PC-9 (cell line): ENCODE measurements around the gene SLC51B.

ENCODE experiments used
- CTCF ChIP-seq: fragments of 200-600 bp; sonication (generic); conservative IDR thresholded peaks from 2 replicates; pipeline ENCODE4 v1.6.1; 2017; ENCODE audit warnings: mixed run types, antibody characterized with exemption, mild to moderate bottlenecking, moderate library complexity
- EZH2 ChIP-seq: fragments of 200-600 bp; sonication (generic); IDR thresholded peaks from 2 replicates; pipeline ENCODE4 v1.8.0; 2017; ENCODE audit warnings: antibody characterized with exemption, low read depth

DNA sequence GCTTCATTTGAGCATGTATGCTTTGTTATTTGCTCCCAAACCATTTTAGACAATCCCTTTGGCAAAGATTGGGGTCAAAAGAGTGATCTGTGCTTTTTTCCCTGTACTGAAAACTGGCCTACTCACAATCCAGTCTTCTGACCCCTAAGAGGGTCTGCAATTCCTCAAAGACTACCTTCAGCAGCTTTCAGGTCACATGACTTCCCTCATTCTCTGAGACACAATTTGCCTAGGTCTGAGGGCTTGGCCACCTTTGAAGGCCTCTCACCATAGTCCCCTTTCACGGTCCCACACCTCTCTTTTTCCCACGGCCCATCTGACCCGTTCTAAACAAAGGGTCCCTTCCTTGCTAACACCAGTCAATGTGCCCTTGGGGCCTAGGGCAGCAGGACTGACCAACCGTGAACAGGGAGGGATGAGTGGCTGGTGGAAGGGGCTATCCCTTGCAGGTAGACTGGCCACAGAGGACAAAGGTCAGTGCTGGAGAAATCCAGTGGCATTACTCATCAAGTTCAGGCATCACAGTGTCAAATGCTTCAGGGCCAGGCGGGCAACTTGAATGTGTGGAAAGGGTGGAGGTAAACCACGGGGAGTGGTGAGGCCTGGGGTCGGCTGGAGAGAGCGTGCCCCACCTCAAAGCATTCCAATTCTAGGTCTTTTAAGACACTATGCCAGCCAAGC is 11.8 kb downstream of the SLC51B start:
- TF ChIP-seq EZH2 = no peak
- no peak for TF ChIP-seq CTCF
